Measurements from ENCODE around the gene SLC66A1. TPM values are rescaled to one million over a fixed set of nuclear protein-coding genes. Genes with fewer than 3 reads are reported as not detected.

SLC66A1 gene
- total and polyA plus RNA-seq, 9 donors: 2.4 to 15.2 (median 10.4) TPM

DNA sequence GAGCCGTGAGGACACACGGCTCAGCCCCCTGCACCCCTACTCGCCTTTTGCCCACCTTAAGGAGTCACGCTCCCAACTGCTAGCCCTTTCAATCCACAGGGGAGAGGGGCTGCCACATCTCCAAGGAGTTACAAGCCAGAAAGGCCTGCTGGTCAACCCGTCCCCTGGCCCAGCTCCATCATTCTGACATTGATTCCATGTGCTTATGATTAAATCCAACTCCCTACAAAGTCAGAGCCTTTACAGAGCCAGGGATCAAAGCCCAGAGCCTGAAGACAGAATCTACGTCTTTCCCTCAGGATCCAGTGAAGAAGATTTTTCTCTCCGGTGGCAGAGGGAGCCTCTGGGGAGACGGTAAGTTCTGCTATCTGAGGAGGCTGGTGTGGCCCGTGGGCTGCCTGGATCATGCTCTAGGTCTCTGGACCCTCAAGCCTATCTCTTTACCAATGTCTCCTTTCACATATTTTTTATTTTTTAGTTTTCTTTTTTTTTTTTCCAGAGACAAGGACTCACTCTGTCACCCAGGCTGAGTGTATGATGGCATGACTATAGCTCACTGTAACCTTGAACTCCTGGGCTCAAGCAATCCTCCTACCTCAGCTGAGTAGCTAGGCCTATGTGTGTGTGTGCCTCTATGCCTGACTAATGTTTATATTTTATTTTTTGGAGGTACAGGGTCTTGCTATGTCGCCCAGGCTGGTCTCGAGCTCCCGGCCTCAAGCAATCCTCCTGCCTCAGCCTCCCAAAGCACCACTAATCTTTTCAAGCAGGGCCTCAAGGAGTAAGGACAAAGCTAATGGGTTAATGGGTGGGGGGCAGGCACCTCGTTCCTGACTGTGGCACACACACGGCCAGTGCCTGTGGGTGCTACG is 61.3 kb downstream of the SLC66A1 start:
- H3K36me3 ChIP-seq: no peaks in the 10 kb centered on the region
- TF ChIP-seq CTCF (IDR thresholded peaks at IDR 0.05) (no peak), EP300 (IDR thresholded peaks at IDR 0.05) (no peak), POLR2A (IDR thresholded peaks at IDR 0.05) (no peak)
- peak in 2 of 5 donors; percentile 44 to 56 for DNase-seq
- no peaks in the 10 kb centered on the region for H3K27me3 ChIP-seq
- 52 to 57% (median 53%) methylated on average over 15 of the region's 15 CpGs for WGBS, 3 donors
- peaks cover 7% of the 10 kb centered on the region for H3K4me1 ChIP-seq (ENCODE audit: insufficient read depth)
- intact Hi-C loops (cut with DNase I): no loop called here
- peak overlapping the region in 1 of 2 donors; percentile 19 for H3K27ac ChIP-seq
- H3K4me3 ChIP-seq: no peak overlapping the region
- no peaks in the 10 kb centered on the region for H3K9me3 ChIP-seq

GRCh38 chr1:19374083-19374801 is 62.1 kb downstream of the SLC66A1 start:
- intact Hi-C loops (cut with DNase I): no loop called here
- H3K4me3 ChIP-seq: no peak overlapping the region
- H3K36me3 ChIP-seq: no peaks in the 10 kb centered on the region
- H3K9me3 ChIP-seq: no peaks in the 10 kb centered on the region
- TF ChIP-seq CTCF (IDR thresholded peaks at IDR 0.05): no peak
- no peak for TF ChIP-seq POLR2A (IDR thresholded peaks at IDR 0.05)
- no peak for TF ChIP-seq EP300 (IDR thresholded peaks at IDR 0.05)
- no peak overlapping the region for H3K27ac ChIP-seq
- WGBS, 3 donors: 77 to 83% (median 80%) methylated on average over 14 of the region's 14 CpGs
- H3K4me1 ChIP-seq (ENCODE audit: insufficient read depth): peaks cover 7% of the 10 kb centered on the region
- no peaks in the 10 kb centered on the region for H3K27me3 ChIP-seq
- no peak for DNase-seq

GRCh38 chr1:19374926-19375325 is 62.8 kb downstream of the SLC66A1 start:
- TF ChIP-seq CTCF (IDR thresholded peaks at IDR 0.05) (no peak), EP300 (IDR thresholded peaks at IDR 0.05) (no peak), POLR2A (IDR thresholded peaks at IDR 0.05) (no peak)
- no peaks in the 10 kb centered on the region for H3K27me3 ChIP-seq
- H3K9me3 ChIP-seq: no peaks in the 10 kb centered on the region
- 72 to 84% (median 79%) methylated on average over 8 of the region's 8 CpGs for WGBS, 3 donors
- H3K4me1 ChIP-seq (ENCODE audit: insufficient read depth): peaks cover 7% of the 10 kb centered on the region
- DNase-seq: no peak
- H3K36me3 ChIP-seq: no peaks in the 10 kb centered on the region
- H3K4me3 ChIP-seq: no peak overlapping the region
- intact Hi-C loops (cut with DNase I): no loop called here
- no peak overlapping the region for H3K27ac ChIP-seq

GRCh38 chr1:19375631-19376400 is 63.7 kb downstream of the SLC66A1 start:
- DNase-seq: no peak
- Histone ChIP-seq H3K9me3 (no peaks in the 10 kb centered on the region), H3K4me1 (ENCODE audit: insufficient read depth) (peaks cover 7% of the 10 kb centered on the region), H3K27ac (no peak overlapping the region), H3K36me3 (no peaks in the 10 kb centered on the region), H3K4me3 (no peak overlapping the region), H3K27me3 (no peaks in the 10 kb centered on the region)
- intact Hi-C loops (cut with DNase I): no loop called here
- TF ChIP-seq CTCF (IDR thresholded peaks at IDR 0.05) (no peak), POLR2A (IDR thresholded peaks at IDR 0.05) (no peak), EP300 (IDR thresholded peaks at IDR 0.05) (no peak)
- WGBS, 3 donors: 48 to 70% (median 59%) methylated on average over 6 of the region's 6 CpGs
